ENCODE data around the gene CGB7. TPM values are rescaled to one million over a fixed set of nuclear protein-coding genes. Genes with fewer than 3 reads are reported as not detected.

The CGB7 gene
- total and polyA plus RNA-seq, 10 donors = 0.03 to 0.06 TPM; not detected in 8

DNA sequence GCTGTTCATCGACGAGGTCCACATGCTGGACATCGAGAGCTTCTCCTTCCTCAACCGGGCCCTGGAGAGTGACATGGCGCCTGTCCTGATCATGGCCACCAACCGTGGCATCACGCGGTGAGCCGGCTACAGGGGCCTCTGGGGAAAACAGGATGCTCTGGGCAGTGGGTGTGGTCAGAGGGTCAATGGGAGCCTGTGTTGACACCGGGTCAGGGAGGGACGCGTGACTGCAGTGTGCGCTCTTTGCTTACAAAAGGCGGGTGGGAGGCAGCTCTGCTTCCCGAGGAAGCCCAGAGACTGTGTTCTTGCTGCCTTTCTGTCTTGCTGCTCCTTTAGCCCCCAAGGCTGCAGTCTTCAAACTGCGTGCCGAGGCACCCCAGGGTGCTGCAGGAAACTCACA, 46.4 kb downstream of the CGB7 start:
- Histone ChIP-seq H3K36me3 (peaks cover 0 to 100% (median 63%) of the 10 kb centered on the region in 6 donors), H3K4me1 (no peaks in the 10 kb centered on the region), H3K4me3 (no peak overlapping the region), H3K27ac (no peak overlapping the region), H3K9me3 (no peaks in the 10 kb centered on the region), H3K27me3 (replicated peaks in 1 of 7) (no peaks in the 10 kb centered on the region)
- TF ChIP-seq POLR2AphosphoS5 (IDR thresholded peaks at IDR 0.05) (no peak), POLR2A (IDR thresholded peaks at IDR 0.05) (no peak)
- TF ChIP-seq, protein P1, sequence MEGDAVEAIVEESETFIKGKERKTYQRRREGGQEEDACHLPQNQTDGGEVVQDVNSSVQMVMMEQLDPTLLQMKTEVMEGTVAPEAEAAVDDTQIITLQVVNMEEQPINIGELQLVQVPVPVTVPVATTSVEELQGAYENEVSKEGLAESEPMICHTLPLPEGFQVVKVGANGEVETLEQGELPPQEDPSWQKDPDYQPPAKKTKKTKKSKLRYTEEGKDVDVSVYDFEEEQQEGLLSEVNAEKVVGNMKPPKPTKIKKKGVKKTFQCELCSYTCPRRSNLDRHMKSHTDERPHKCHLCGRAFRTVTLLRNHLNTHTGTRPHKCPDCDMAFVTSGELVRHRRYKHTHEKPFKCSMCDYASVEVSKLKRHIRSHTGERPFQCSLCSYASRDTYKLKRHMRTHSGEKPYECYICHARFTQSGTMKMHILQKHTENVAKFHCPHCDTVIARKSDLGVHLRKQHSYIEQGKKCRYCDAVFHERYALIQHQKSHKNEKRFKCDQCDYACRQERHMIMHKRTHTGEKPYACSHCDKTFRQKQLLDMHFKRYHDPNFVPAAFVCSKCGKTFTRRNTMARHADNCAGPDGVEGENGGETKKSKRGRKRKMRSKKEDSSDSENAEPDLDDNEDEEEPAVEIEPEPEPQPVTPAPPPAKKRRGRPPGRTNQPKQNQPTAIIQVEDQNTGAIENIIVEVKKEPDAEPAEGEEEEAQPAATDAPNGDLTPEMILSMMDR (IDR thresholded peaks at IDR 0.05 in 8 of 11, conservative IDR thresholded peaks at IDR 0.05 in 3 of 11) = no peak
- no peak for DNase-seq
- intact Hi-C loops (cut with DNase I; ENCODE audit: low total_unique reads) = no loop called here
- WGBS, 5 donors = 88 to 93% (median 92%) methylated on average over 14 to 17 of the region's 17 CpGs

DNA sequence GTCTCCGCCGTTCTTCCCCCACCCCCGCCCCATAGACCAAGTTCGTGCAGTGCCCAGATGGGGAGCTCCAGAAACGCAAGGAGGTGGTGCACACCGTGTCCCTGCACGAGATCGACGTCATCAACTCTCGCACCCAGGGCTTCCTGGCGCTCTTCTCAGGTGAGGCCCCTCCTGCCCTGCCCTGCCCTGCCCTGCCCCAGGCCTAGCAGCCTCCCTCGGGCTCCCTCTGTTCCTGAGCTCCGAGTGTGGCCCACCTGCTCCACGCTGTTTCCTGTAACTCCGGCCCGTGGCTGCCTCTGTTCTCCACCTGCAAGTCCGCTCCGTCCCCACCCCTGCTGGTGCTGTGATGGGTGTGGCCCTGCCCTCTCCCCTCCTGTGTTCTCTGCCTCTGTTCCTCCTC, 47.1 kb downstream of the CGB7 start:
- Histone ChIP-seq H3K27me3 (replicated peaks in 1 of 7) (no peaks in the 10 kb centered on the region), H3K9me3 (no peaks in the 10 kb centered on the region), H3K4me1 (no peaks in the 10 kb centered on the region), H3K36me3 (peaks cover 0 to 100% (median 67%) of the 10 kb centered on the region in 6 donors), H3K4me3 (no peak overlapping the region), H3K27ac (no peak overlapping the region)
- intact Hi-C loops (cut with DNase I; ENCODE audit: low total_unique reads) = no loop called here
- 90 to 96% (median 93%) methylated on average over 13 to 18 of the region's 18 CpGs for WGBS, 5 donors
- TF ChIP-seq, protein P1 (IDR thresholded peaks at IDR 0.05 in 8 of 11, conservative IDR thresholded peaks at IDR 0.05 in 3 of 11) = no peak
- TF ChIP-seq POLR2AphosphoS5 (IDR thresholded peaks at IDR 0.05) (no peak), POLR2A (IDR thresholded peaks at IDR 0.05) (no peak)
- no peak for DNase-seq

GRCh38 chr19:49009828-49010227, 47.7 kb downstream of the CGB7 start:
- intact Hi-C loops (cut with DNase I; ENCODE audit: low total_unique reads) = no loop called here
- H3K36me3 ChIP-seq = peaks cover 0 to 100% (median 70%) of the 10 kb centered on the region in 6 donors
- 96 to 99% (median 97%) methylated on average over 17 to 18 of the region's 18 CpGs for WGBS, 5 donors
- no peak overlapping the region for H3K27ac ChIP-seq
- no peaks in the 10 kb centered on the region for H3K4me1 ChIP-seq
- no peaks in the 10 kb centered on the region for H3K9me3 ChIP-seq
- H3K27me3 ChIP-seq (replicated peaks in 1 of 7) = no peaks in the 10 kb centered on the region
- peak in 1 of 3 donors; percentile 27 for TF ChIP-seq POLR2AphosphoS5 (IDR thresholded peaks at IDR 0.05)
- TF ChIP-seq POLR2A (IDR thresholded peaks at IDR 0.05) = no peak
- TF ChIP-seq, protein P1 (IDR thresholded peaks at IDR 0.05 in 8 of 11, conservative IDR thresholded peaks at IDR 0.05 in 3 of 11) = no peak
- no peak for DNase-seq
- H3K4me3 ChIP-seq = no peak overlapping the region

- DNase-seq = no peak
- Histone ChIP-seq H3K4me1 (no peaks in the 10 kb centered on the region), H3K27me3 (replicated peaks in 1 of 7) (no peaks in the 10 kb centered on the region), H3K4me3 (no peak overlapping the region), H3K9me3 (no peaks in the 10 kb centered on the region), H3K36me3 (peaks cover 4 to 100% (median 77%) of the 10 kb centered on the region in 6 donors), H3K27ac (no peak overlapping the region)
- intact Hi-C loops (cut with DNase I; ENCODE audit: low total_unique reads) = no loop called here
- TF ChIP-seq, protein P1 (IDR thresholded peaks at IDR 0.05 in 8 of 11, conservative IDR thresholded peaks at IDR 0.05 in 3 of 11) = no peak
- TF ChIP-seq POLR2A (IDR thresholded peaks at IDR 0.05) (no peak), POLR2AphosphoS5 (IDR thresholded peaks at IDR 0.05) (peak in 1 of 3 donors; percentile 6)
- WGBS, 5 donors = 91 to 98% (median 97%) methylated on average over 7 to 22 of the region's 22 CpGs
These were observed 50.6 kb downstream of the CGB7 start for GRCh38 chr19:49006905-49007304.
